ENCODE measurements around the gene TOM1L1. TPM values are rescaled to one million over a fixed set of nuclear protein-coding genes. Genes with fewer than 3 reads are reported as not detected.

TOM1L1 gene
- total RNA-seq, 1 experiment from 2014 or later, result 44.6 TPM

DNA sequence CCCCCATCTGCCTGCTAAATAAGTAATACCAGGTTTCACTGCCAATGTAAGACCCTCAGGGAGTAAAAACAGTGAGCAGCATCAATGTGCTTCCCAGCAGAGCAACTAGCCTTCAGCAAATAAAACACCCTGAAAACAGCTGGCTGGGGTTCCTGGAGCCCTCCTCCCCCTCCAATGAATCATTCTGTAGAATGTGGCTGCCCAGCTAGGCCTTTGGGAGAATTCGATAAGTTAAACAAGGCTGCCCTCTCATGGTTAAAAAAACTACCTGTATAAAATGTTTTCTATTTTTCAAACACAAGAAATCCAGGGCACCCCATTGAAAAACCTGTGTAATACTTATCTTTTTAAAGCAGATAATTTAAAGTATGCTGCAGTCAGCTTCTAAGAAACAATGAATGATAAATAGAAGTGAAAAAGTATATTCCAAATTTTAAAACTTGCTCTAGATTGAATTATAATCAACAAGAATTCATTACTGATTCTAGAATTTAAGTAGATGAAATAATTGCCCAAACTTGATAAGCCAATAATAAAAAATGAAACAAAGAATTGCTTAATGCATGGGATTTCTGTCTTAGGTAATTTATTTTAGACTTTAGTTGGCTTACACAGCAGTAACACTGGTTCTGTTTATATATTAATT lies 9.4 kb upstream of the TOM1L1 start:
- Histone ChIP-seq H2BK120ac (ENCODE audit: low read depth, low read length, poor library complexity, severe bottlenecking) (no peak overlapping the region), H3K56ac (ENCODE audit: insufficient read length, low read depth, low read length) (no peak overlapping the region), H4K8ac (replicated peaks; ENCODE audit: insufficient read length, low read depth, low read length) (no peak overlapping the region), H3K18ac (ENCODE audit: insufficient read length, low read depth, low read length) (no peak overlapping the region), H3K23me2 (ENCODE audit: insufficient read length, low read depth, low read length, poor library complexity, severe bottlenecking) (no peaks in the 10 kb centered on the region), H3K4me1 (ENCODE audit: insufficient read depth, low read length) (no peaks in the 10 kb centered on the region), H3K14ac (ENCODE audit: insufficient read depth, low read length) (no peak overlapping the region), H2BK20ac (ENCODE audit: low read depth, low read length, poor library complexity, severe bottlenecking) (no peak overlapping the region), H2BK15ac (ENCODE audit: low read depth, low read length) (no peak overlapping the region), H3K4me2 (ENCODE audit: insufficient read depth, insufficient read length, low read length) (no peak overlapping the region), H3K27me3 (ENCODE audit: insufficient read depth, low read length) (no peaks in the 10 kb centered on the region), H3K79me2 (ENCODE audit: insufficient read depth, low read length) (no peaks in the 10 kb centered on the region), H2AFZ (ENCODE audit: low read length) (no peak overlapping the region), H3K23ac (ENCODE audit: insufficient read length, low read depth, low read length) (no peak overlapping the region), H3K27ac (ENCODE audit: insufficient read length, low read depth, low read length) (no peak overlapping the region), H3K4ac (ENCODE audit: low read depth, low read length) (no peak overlapping the region), H4K91ac (ENCODE audit: insufficient read length, low read depth, low read length) (no peak overlapping the region), H3K9me3 (ENCODE audit: control insufficient read depth, low read depth, low read length) (no peaks in the 10 kb centered on the region), H2BK12ac (ENCODE audit: insufficient read length, low read depth, low read length) (no peak overlapping the region), H2AK5ac (ENCODE audit: insufficient read length, low read length) (no peak overlapping the region), H4K20me1 (ENCODE audit: control insufficient read depth, insufficient read depth, insufficient read length) (no peaks in the 10 kb centered on the region), H4K5ac (ENCODE audit: insufficient read length, low read depth, low read length) (no peak overlapping the region), H3K9ac (ENCODE audit: extremely low read depth, insufficient read length, low read length) (no peak overlapping the region), H3T11ph (ENCODE audit: low read length) (no peak overlapping the region), H3K79me1 (ENCODE audit: insufficient read depth, low read depth, low read length, poor library complexity, severe bottlenecking) (no peaks in the 10 kb centered on the region), H2BK5ac (ENCODE audit: insufficient read length, low read length) (no peak overlapping the region)
- no CpG with 5 or more reads among the region's 1 CpG for WGBS (ENCODE audit: extremely low coverage, insufficient read length, low lambda C conversion rate)
- TF ChIP-seq, protein P1, sequence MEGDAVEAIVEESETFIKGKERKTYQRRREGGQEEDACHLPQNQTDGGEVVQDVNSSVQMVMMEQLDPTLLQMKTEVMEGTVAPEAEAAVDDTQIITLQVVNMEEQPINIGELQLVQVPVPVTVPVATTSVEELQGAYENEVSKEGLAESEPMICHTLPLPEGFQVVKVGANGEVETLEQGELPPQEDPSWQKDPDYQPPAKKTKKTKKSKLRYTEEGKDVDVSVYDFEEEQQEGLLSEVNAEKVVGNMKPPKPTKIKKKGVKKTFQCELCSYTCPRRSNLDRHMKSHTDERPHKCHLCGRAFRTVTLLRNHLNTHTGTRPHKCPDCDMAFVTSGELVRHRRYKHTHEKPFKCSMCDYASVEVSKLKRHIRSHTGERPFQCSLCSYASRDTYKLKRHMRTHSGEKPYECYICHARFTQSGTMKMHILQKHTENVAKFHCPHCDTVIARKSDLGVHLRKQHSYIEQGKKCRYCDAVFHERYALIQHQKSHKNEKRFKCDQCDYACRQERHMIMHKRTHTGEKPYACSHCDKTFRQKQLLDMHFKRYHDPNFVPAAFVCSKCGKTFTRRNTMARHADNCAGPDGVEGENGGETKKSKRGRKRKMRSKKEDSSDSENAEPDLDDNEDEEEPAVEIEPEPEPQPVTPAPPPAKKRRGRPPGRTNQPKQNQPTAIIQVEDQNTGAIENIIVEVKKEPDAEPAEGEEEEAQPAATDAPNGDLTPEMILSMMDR (conservative IDR thresholded peaks at IDR 0.05), result peak; percentile 76
- no peaks in the 10 kb centered on the region for H3K9me3 Mint-ChIP-seq
- 0 out of 7 replicates have a peak overlapping the region, but pooled peaks of 1 of the 3 experiments have one; percentile 84 for H3K27ac Mint-ChIP-seq
- peak; percentile 57 for DNase-seq
- H3K4me1 Mint-ChIP-seq, result peaks cover 3 to 4% of the 10 kb centered on the region in 2 experiments
- H3K4me3 Mint-ChIP-seq, result no peak overlapping the region
- H3K36me3 Mint-ChIP-seq (ENCODE audit: insufficient read depth in 1 of 3, low read depth in 3 of 3), result no peaks in the 10 kb centered on the region; a peak in 1 of 7 replicates
- H3K27me3 Mint-ChIP-seq (ENCODE audit: low read depth), result no peaks in the 10 kb centered on the region
